ENCODE measurements around the gene ADAM23.

GRCh38 chr2:206639636-206640035, 196.3 kb downstream of the ADAM23 start:
- TF ChIP-seq CTCF (IDR thresholded peaks at IDR 0.05) (no peak), POLR2A (IDR thresholded peaks at IDR 0.05) (no peak)

Data from lower leg skin (tissue), 3 donors.